Measurements from ENCODE around the gene PRPF31. TPM values are rescaled to one million over a fixed set of nuclear protein-coding genes. Genes with fewer than 3 reads are reported as not detected.
A peak's percentile ranks its signal among the peaks of the same experiment; 100 is the strongest.

Gene PRPF31
- total RNA-seq, 2 experiments from 2014 or later, result 47.8 to 53.0 TPM

DNA sequence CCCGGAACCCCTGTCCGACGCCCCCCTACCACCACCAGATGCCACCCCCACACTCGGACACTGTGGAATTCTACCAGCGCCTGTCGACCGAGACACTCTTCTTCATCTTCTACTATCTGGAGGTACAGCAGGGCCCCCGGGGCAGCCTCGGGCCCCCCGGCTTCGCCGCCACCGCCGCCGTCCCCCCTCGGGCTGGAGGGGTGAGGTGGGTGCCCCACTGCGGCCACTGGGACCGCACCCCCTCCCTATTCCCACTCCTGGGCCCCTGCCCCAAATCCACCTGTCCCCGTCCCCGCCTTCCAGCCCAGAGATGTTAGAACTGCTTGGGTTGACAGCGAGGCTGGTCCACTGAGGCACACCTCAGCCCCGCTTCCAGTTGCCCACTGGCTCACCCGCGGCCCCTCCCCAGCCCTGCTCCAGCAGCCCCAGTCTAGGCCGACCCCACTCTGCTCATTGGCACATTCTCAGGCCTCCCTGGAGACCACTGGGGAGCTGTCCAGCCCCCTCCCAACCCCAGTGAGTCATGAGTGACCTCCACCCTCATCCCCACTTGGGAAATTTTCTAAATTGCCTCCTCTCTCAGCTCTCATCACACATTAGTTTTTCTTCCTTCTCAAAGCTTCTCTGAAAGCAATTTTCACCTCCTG lies 37.4 kb downstream of the PRPF31 start:
- H3K27ac ChIP-seq (ENCODE audit: low read depth, low read length, poor library complexity, severe bottlenecking), result no peak overlapping the region
- no TSS peak for BruUV-seq (replicated peaks)
- peaks cover 7% of the 10 kb centered on the region for H3K4me1 ChIP-seq (ENCODE audit: insufficient read depth, low read length, poor library complexity, severe bottlenecking)

DNA sequence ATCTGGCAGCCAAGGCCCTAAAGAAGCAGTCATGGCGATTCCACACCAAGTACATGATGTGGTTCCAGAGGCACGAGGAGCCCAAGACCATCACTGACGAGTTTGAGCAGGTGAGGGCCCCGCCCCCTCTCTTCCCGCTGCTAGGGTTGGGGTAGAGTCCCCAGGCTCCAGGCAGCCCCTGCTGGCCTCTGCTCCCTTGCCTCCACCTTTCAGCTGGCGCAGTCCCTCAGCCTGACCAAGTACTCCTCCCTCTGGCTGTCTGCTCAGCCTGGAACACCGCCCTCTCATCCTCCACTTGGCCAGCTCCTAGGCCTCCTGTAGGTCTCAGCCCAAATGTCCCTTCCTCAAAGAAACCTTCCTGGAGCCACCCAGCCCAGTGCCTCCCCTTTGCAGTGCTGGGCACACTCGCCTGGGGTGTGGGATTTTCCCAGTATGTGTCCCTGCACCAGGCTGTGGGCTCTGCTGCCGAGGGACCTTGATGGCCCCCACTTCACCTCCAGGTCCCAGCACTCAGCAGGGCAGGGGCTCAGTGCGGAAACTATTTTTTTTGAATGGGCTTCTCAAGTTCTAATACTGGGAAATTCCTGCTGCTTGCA lies 38.3 kb downstream of the PRPF31 start:
- TF ChIP-seq EZH2phosphoT487 (IDR thresholded peaks at IDR 0.05; ENCODE audit: borderline replicate concordance, low read depth, low read length), result no peak
- TF ChIP-seq, protein P1, sequence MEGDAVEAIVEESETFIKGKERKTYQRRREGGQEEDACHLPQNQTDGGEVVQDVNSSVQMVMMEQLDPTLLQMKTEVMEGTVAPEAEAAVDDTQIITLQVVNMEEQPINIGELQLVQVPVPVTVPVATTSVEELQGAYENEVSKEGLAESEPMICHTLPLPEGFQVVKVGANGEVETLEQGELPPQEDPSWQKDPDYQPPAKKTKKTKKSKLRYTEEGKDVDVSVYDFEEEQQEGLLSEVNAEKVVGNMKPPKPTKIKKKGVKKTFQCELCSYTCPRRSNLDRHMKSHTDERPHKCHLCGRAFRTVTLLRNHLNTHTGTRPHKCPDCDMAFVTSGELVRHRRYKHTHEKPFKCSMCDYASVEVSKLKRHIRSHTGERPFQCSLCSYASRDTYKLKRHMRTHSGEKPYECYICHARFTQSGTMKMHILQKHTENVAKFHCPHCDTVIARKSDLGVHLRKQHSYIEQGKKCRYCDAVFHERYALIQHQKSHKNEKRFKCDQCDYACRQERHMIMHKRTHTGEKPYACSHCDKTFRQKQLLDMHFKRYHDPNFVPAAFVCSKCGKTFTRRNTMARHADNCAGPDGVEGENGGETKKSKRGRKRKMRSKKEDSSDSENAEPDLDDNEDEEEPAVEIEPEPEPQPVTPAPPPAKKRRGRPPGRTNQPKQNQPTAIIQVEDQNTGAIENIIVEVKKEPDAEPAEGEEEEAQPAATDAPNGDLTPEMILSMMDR (conservative IDR thresholded peaks at IDR 0.05; ENCODE audit: low read length), result no peak
- H3K9me3 ChIP-seq (ENCODE audit: low read length), result no peaks in the 10 kb centered on the region
- DNase-seq (ENCODE audit: low spot score), result no peak
- H3K9me2 ChIP-seq (ENCODE audit: insufficient read depth, low read length), result no peaks in the 10 kb centered on the region
- H2AFZ ChIP-seq (ENCODE audit: low read length), result no peak overlapping the region
- peaks cover 89% of the 10 kb centered on the region for H3K36me3 ChIP-seq (ENCODE audit: insufficient read depth, low read length)
- no peak overlapping the region for H3K4me3 ChIP-seq (ENCODE audit: low read depth, low read length, poor library complexity, severe bottlenecking)
- CTCF ChIA-PET (ENCODE audit: unreplicated experiment), result no interaction called here
- H4K20me1 ChIP-seq (ENCODE audit: insufficient read depth, low read length), result no peaks in the 10 kb centered on the region
- POLR2A ChIA-PET, result no interaction called here
- H3K4me1 ChIP-seq (ENCODE audit: insufficient read depth, low read length, poor library complexity, severe bottlenecking), result peaks cover 15% of the 10 kb centered on the region
- intact Hi-C loops (cut with micrococcal nuclease; ENCODE audit: unreplicated experiment), result no loop called here
- H3K79me2 ChIP-seq (ENCODE audit: insufficient read depth, low read depth, low read length), result peaks cover 6% of the 10 kb centered on the region; the same call in 1 of the 2 replicates
- H3K4me2 ChIP-seq (ENCODE audit: low read length), result no peak overlapping the region
- no TSS peak for BruUV-seq (replicated peaks)
- no peak overlapping the region for H3K27ac ChIP-seq (ENCODE audit: low read depth, low read length, poor library complexity, severe bottlenecking)

More for the DNA sequence above, 37.4 kb downstream of the PRPF31 start:
- CTCF ChIA-PET (ENCODE audit: unreplicated experiment), result no interaction called here
- no peak overlapping the region for H3K4me2 ChIP-seq (ENCODE audit: low read length)
- no peaks in the 10 kb centered on the region for H3K79me2 ChIP-seq (ENCODE audit: insufficient read depth, low read depth, low read length)
- no peak overlapping the region for H3K4me3 ChIP-seq (ENCODE audit: low read depth, low read length, poor library complexity, severe bottlenecking)
- H3K9me2 ChIP-seq (ENCODE audit: insufficient read depth, low read length), result no peaks in the 10 kb centered on the region
- POLR2A ChIA-PET, result no interaction called here
- H2AFZ ChIP-seq (ENCODE audit: low read length), result no peak overlapping the region
- no peak for DNase-seq (ENCODE audit: low spot score)
- intact Hi-C loops (cut with micrococcal nuclease; ENCODE audit: unreplicated experiment), result no loop called here
- no peaks in the 10 kb centered on the region for H4K20me1 ChIP-seq (ENCODE audit: insufficient read depth, low read length)
- peaks cover 95% of the 10 kb centered on the region for H3K36me3 ChIP-seq (ENCODE audit: insufficient read depth, low read length)
- TF ChIP-seq EZH2phosphoT487 (IDR thresholded peaks at IDR 0.05; ENCODE audit: borderline replicate concordance, low read depth, low read length), result no peak
- H3K9me3 ChIP-seq (ENCODE audit: low read length), result no peaks in the 10 kb centered on the region

DNA sequence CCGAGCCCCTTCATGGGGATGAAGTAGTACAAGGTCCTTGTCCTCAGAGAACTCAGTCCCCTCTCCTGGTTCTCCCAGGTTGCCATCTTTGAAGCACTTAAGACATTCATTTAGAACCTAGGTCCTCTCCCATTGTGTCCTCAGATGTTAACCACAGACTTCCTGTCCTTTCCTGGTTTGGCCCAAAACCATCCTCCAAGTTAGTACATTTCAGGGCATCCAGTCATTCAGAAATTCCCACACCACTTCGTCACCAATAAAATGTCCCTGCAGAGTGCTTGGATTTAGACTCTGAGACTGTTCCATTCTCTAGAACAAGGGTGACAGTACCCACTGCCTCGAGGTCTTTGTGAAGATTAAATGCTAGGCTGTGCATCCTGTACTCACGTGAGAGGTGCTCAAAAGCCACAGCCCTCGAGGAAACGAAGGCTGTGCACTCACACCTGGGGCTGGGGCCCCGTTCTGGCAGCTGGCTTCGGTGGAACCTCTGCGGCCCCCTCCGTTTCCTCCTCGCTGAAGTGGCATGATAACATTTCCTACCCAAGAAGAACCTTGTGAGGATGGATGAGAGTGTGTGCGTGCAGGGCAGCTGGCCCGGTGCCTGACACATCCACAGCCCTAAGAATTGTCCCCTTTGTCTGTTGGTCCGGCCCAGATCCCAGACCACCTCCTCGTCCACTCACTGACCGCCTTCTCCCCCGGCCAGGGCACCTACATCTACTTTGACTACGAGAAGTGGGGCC lies 39.2 kb downstream of the PRPF31 start:
- intact Hi-C loops (cut with micrococcal nuclease; ENCODE audit: unreplicated experiment), result no loop called here
- Histone ChIP-seq H3K79me2 (ENCODE audit: insufficient read depth, low read depth, low read length) (peaks cover 6% of the 10 kb centered on the region; the same call in 1 of the 2 replicates), H3K9me3 (ENCODE audit: low read length) (no peaks in the 10 kb centered on the region), H2AFZ (ENCODE audit: low read length) (no peak overlapping the region), H3K27ac (ENCODE audit: low read depth, low read length, poor library complexity, severe bottlenecking) (no peak overlapping the region), H3K9me2 (ENCODE audit: insufficient read depth, low read length) (no peaks in the 10 kb centered on the region), H3K36me3 (ENCODE audit: insufficient read depth, low read length) (peaks cover 80% of the 10 kb centered on the region), H3K4me2 (ENCODE audit: low read length) (no peak overlapping the region), H3K4me3 (ENCODE audit: low read depth, low read length, poor library complexity, severe bottlenecking) (no peak overlapping the region), H3K4me1 (ENCODE audit: insufficient read depth, low read length, poor library complexity, severe bottlenecking) (peaks cover 17% of the 10 kb centered on the region), H4K20me1 (ENCODE audit: insufficient read depth, low read length) (no peaks in the 10 kb centered on the region)
- POLR2A ChIA-PET, result no interaction called here
- TSS peak; percentile 45 for BruUV-seq (replicated peaks)
- TF ChIP-seq, protein P1 (conservative IDR thresholded peaks at IDR 0.05; ENCODE audit: low read length), result no peak
- no peak for TF ChIP-seq EZH2phosphoT487 (IDR thresholded peaks at IDR 0.05; ENCODE audit: borderline replicate concordance, low read depth, low read length)
- CTCF ChIA-PET (ENCODE audit: unreplicated experiment), result no interaction called here
- no peak for DNase-seq (ENCODE audit: low spot score)
